GM21619 (cell line): ENCODE data around the gene CHSY1.
"Not testable (repeated sequence)": the region's sequence is repeated elsewhere in the genome, so short reads cannot be mapped to it uniquely, and the experiment has no call there.

ENCODE experiments used
- ATAC-seq: cut with Tn5 transposase; IDR thresholded peaks from one replicate; pipeline ENCODE4 v1.9.1; 2021; ENCODE audit not compliant: unreplicated experiment

Gene CHSY1

GRCh38 chr15:101138086-101138660 is 113.7 kb downstream of the CHSY1 start:
- ATAC-seq, result no peak

- no peak for ATAC-seq
Observed at GRCh38 chr15:101137312-101137940, 114.4 kb downstream of the CHSY1 start.

GRCh38 chr15:101136381-101137268 is 115.2 kb downstream of the CHSY1 start:
- ATAC-seq, result no peak

GRCh38 chr15:101135532-101136166 is 116.2 kb downstream of the CHSY1 start:
- ATAC-seq, result peak; percentile 72

- no peak for ATAC-seq
Observed at GRCh38 chr15:101134780-101135179, 117.1 kb downstream of the CHSY1 start.

DNA sequence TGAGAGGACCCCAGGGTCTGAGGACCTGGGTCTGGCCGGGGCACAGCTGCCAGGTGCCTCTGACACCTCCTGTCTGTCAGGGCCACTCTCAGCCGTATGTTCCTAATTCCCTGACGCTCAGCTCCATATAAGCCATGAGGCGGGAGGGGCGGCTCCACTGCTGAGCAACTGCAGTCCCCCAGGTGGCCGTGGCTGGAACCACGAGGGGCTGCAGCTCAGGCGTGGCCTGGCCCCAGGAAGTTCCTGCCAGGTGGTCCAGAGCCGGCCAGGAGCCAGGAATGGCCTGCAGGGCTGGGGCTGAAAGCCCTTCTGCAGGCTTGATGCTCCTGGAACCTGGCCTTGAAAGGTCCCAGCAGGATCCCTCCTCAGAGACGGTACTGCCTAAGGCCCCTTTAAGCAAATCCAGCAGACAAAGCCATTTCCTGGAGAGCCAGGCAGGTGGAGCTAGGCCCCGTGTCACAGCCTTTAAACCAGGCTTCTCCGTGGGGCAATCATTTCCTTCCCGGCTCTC is 118.0 kb downstream of the CHSY1 start:
- no peak for ATAC-seq

DNA sequence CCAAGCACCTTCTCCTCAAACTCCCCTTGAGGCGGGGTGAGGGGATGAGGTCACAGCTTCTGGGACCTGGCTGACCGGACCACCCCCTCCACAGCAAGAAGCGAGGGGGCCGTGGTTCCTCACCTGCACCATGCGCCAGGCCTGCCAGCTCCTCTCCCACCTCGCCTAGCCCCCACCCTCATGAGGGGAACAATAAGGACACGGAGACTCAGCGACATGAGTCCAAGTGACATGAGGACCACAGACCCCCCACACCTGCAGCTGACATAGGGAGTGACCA is 118.7 kb downstream of the CHSY1 start:
- no peak for ATAC-seq

- no peak for ATAC-seq
Observed at GRCh38 chr15:101132390-101133180, 119.3 kb downstream of the CHSY1 start.

- no peak for ATAC-seq
Observed at GRCh38 chr15:101131489-101132389, 120.1 kb downstream of the CHSY1 start.

- ATAC-seq, result no peak
Observed at GRCh38 chr15:101129851-101130380, 121.9 kb downstream of the CHSY1 start.

GRCh38 chr15:101128221-101129015 is 123.4 kb downstream of the CHSY1 start:
- ATAC-seq, result no peak

- ATAC-seq, result peak; percentile 74
Observed at GRCh38 chr15:101127506-101128076, 124.3 kb downstream of the CHSY1 start.

DNA sequence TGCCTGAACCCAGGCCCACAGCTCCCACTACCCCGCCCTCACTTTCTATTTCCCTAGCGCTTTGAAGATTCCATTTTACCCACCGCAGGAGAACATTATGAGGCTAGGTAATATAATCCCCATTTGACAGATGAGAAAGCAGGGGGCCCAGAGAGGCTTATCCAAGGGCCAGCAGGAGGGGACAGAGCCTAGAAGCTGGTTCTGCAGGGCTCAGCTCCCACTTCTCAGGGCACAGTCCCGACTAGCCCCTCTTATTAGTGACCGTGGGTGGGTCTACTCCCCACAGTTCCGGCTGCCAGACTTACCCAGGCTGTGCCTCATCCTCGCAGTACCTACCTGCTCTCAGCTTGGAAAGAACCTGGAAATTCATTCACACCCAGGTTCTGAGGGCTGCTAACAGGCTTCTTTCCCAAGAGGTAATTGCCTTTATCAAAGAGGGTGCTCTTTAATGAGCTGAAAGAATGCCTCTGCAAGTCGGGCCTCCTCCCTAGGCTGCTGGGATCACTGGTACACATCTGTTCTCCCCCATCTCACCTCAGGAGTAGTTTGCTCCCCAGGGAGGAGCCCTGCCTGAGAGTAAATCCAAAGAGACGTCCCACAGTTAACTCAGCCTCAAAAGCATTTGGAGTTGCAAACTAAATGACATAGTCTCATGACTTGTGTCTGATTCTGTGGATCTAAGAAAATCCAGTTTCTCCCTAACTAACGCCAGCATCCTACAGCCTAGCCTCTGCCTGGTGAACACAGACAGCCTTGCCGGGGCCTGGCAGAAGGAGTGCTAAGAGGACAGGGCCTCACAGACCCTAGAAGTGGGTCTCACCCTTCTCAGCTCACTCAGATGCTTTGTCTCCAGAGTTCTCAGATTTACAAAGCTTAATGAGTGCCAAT is 125.0 kb downstream of the CHSY1 start:
- peak; percentile 36 for ATAC-seq

DNA sequence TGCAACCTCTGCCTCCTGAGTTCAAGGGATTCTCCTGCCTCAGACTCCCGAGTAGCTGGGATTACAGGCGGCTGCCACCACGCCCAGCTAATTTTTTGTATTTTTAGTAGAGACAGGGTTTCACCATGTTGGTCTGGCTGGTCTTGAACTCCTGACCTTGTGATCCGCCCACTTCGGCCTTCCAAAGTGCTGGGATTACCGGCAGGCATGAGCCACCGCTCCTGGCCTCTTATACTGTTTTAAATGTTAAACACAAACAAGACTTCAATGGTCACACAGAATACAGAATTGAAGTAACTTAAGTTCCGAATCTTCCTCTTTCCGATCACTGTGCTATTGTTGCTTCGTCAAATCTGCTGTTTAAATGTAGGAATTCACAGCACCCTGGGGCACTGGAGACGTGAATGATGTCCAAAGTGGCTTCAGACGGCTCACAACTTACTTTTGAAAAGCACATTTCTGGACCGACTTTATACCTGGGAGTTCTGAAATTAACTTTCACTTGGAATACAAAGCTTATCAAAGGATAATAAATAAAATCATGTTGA is 125.9 kb downstream of the CHSY1 start:
- ATAC-seq, result not testable (repeated sequence)
